HEK293 (cell line): ENCODE data around the gene DENND6B.

Source experiments
- CTCF ChIA-PET: fragments of 350-600 bp; formaldehyde crosslinking; extraction: SDS; loops from one replicate; lab custom pipeline; 2021; ENCODE audit warnings: antibody characterized with exemption; lab: Yijun Ruan, JAX
- POLR2A ChIA-PET: fragments of 300-600 bp; formaldehyde crosslinking; extraction: SDS; loops from one replicate; lab custom pipeline; 2020; ENCODE audit warnings: antibody characterized with exemption, inconsistent platforms; lab: Yijun Ruan, JAX
- H3K27ac ChIP-seq: fragments of 200-500 bp; sonication (Bioruptor generic); 2 replicates; pipeline ENCODE4 v1.5.1; 2014; ENCODE audit warnings: low read depth, low read length, control low read depth, inconsistent platforms; ENCODE audit errors: extremely low read depth
- H3K36me3 ChIP-seq, 2 experiments: fragments of 200-500 bp in 1 of 2; sonication (Bioruptor generic) in 1 of 2; 1 replicate in 1 of 2; 2 replicates in 1 of 2; pipeline ENCODE4 v1.5.1; 2014 to 2017; ENCODE audit warnings: inconsistent platforms in 2 of 2, low read length in 2 of 2; ENCODE audit not compliant: control insufficient read depth in 2 of 2, insufficient read depth in 1 of 2
- H3K4me1 ChIP-seq: fragments of 200-500 bp; sonication (Bioruptor generic); 2 replicates; pipeline ENCODE4 v1.5.1; 2014; ENCODE audit warnings: mild to moderate bottlenecking, low read length, inconsistent platforms; ENCODE audit not compliant: control insufficient read depth, insufficient read depth
- H3K4me3 ChIP-seq: 2 replicates; pipeline ENCODE4 v1.5.1; 2011; ENCODE audit warnings: low read depth, mild to moderate bottlenecking, control low read depth, low read length, moderate library complexity
- H3K9me3 ChIP-seq: fragments of 200-500 bp; sonication (Bioruptor generic); 2 replicates; pipeline ENCODE4 v1.5.1; 2014; ENCODE audit warnings: low read depth, low read length, inconsistent platforms; ENCODE audit not compliant: control insufficient read depth, insufficient read depth
- GLIS2 ChIP-seq: fragments of 450-650 bp; formaldehyde crosslinking; IDR thresholded peaks from 2 replicates; pipeline ENCODE4 v1.5.1; 2016; ENCODE audit warnings: missing biosample characterization, missing genetic modification characterization
- ZBTB17 ChIP-seq: fragments of 450-650 bp; formaldehyde crosslinking; IDR thresholded peaks from 2 replicates; pipeline ENCODE4 v1.5.1; 2016; ENCODE audit warnings: missing biosample characterization, missing genetic modification characterization
- ZBTB21 ChIP-seq: fragments of 450-650 bp; formaldehyde crosslinking; IDR thresholded peaks from 2 replicates; pipeline ENCODE4 v1.5.1; 2017; ENCODE audit warnings: missing biosample characterization, missing genetic modification characterization
- ZBTB48 ChIP-seq: fragments of 450-650 bp; formaldehyde crosslinking; IDR thresholded peaks from 2 replicates; pipeline ENCODE4 v1.5.1; 2016; ENCODE audit warnings: missing biosample characterization, missing genetic modification characterization
- ZBTB8A ChIP-seq: fragments of 450-650 bp; formaldehyde crosslinking; IDR thresholded peaks from 2 replicates; pipeline ENCODE4 v1.5.1; 2016; ENCODE audit warnings: missing biosample characterization, missing genetic modification characterization
- ZFHX2 ChIP-seq: fragments of 450-650 bp; formaldehyde crosslinking; conservative IDR thresholded peaks from 2 replicates; pipeline ENCODE4 v1.5.1; 2016; ENCODE audit warnings: missing biosample characterization, missing genetic modification characterization
- ZNF10 ChIP-seq: fragments of 450-650 bp; formaldehyde crosslinking; IDR thresholded peaks from 2 replicates; pipeline ENCODE4 v1.5.1; 2017; ENCODE audit warnings: missing biosample characterization, missing genetic modification characterization
- ZNF121 ChIP-seq: fragments of 450-650 bp; formaldehyde crosslinking; IDR thresholded peaks from 2 replicates; pipeline ENCODE4 v1.5.1; 2016; ENCODE audit warnings: missing biosample characterization, missing genetic modification characterization
- ZNF140 ChIP-seq: fragments of 450-650 bp; formaldehyde crosslinking; IDR thresholded peaks from 2 replicates; pipeline ENCODE4 v1.5.1; 2016; ENCODE audit warnings: missing biosample characterization, missing genetic modification characterization
- ZNF214 ChIP-seq: fragments of 450-650 bp; formaldehyde crosslinking; IDR thresholded peaks from 2 replicates; pipeline ENCODE4 v1.5.1; 2017; ENCODE audit warnings: missing biosample characterization, mild to moderate bottlenecking, missing genetic modification characterization, borderline replicate concordance
- ZNF221 ChIP-seq: fragments of 450-650 bp; formaldehyde crosslinking; IDR thresholded peaks from 2 replicates; pipeline ENCODE4 v1.5.1; 2017; ENCODE audit warnings: missing biosample characterization, missing genetic modification characterization, borderline replicate concordance
- ZNF248 ChIP-seq: fragments of 450-650 bp; formaldehyde crosslinking; IDR thresholded peaks from 2 replicates; pipeline ENCODE4 v1.5.1; 2017; ENCODE audit warnings: missing biosample characterization, missing genetic modification characterization
- ZNF280C ChIP-seq: fragments of 450-650 bp; formaldehyde crosslinking; IDR thresholded peaks from 2 replicates; pipeline ENCODE4 v1.5.1; 2016; ENCODE audit warnings: missing biosample characterization, missing genetic modification characterization
- ZNF324 ChIP-seq: fragments of 450-650 bp; formaldehyde crosslinking; IDR thresholded peaks from 2 replicates; pipeline ENCODE4 v1.5.1; 2016; ENCODE audit warnings: missing biosample characterization, missing genetic modification characterization
- ZNF366 ChIP-seq: fragments of 450-650 bp; formaldehyde crosslinking; conservative IDR thresholded peaks from 2 replicates; pipeline ENCODE4 v1.5.1; 2016; ENCODE audit warnings: missing biosample characterization, missing genetic modification characterization
- ZNF433 ChIP-seq: fragments of 450-650 bp; formaldehyde crosslinking; IDR thresholded peaks from 2 replicates; pipeline ENCODE4 v1.5.1; 2016; ENCODE audit warnings: missing biosample characterization, missing genetic modification characterization, low read depth
- ZNF521 ChIP-seq: fragments of 450-650 bp; formaldehyde crosslinking; IDR thresholded peaks from 2 replicates; pipeline ENCODE4 v1.5.1; 2017; ENCODE audit warnings: missing biosample characterization, mild to moderate bottlenecking, missing genetic modification characterization
- ZNF571 ChIP-seq: fragments of 450-650 bp; formaldehyde crosslinking; IDR thresholded peaks from 2 replicates; pipeline ENCODE4 v1.5.0; 2017; ENCODE audit warnings: missing biosample characterization, missing genetic modification characterization
- ZNF624 ChIP-seq: fragments of 450-650 bp; formaldehyde crosslinking; IDR thresholded peaks from 2 replicates; pipeline ENCODE4 v1.5.1; 2017; ENCODE audit warnings: missing biosample characterization, missing genetic modification characterization
- ZNF837 ChIP-seq: fragments of 450-650 bp; formaldehyde crosslinking; IDR thresholded peaks from 2 replicates; pipeline ENCODE4 v1.5.1; 2016; ENCODE audit warnings: missing biosample characterization, missing genetic modification characterization
- ZNF843 ChIP-seq: fragments of 450-650 bp; formaldehyde crosslinking; IDR thresholded peaks from 2 replicates; pipeline ENCODE4 v1.5.1; 2016; ENCODE audit warnings: missing biosample characterization, missing genetic modification characterization
- ZSCAN5A ChIP-seq: fragments of 450-650 bp; formaldehyde crosslinking; IDR thresholded peaks from 2 replicates; pipeline ENCODE4 v1.5.1; 2016; ENCODE audit warnings: missing biosample characterization, missing genetic modification characterization
- TF ChIP-seq, protein P1 (sequence below): fragments of 450-650 bp; formaldehyde crosslinking; IDR thresholded peaks from 2 replicates; pipeline ENCODE4 v1.5.1; 2016; ENCODE audit warnings: missing biosample characterization, missing genetic modification characterization
- TF ChIP-seq, protein P2 (sequence below): fragments of 450-650 bp; formaldehyde crosslinking; IDR thresholded peaks from 2 replicates; pipeline ENCODE4 v1.5.1; 2016; ENCODE audit warnings: missing biosample characterization, missing genetic modification characterization
- TF ChIP-seq, protein P3 (sequence below): fragments of 450-650 bp; formaldehyde crosslinking; IDR thresholded peaks from 2 replicates; pipeline ENCODE4 v1.5.1; 2017; ENCODE audit warnings: missing biosample characterization, mild to moderate bottlenecking, missing genetic modification characterization, moderate library complexity

DENND6B gene

DNA sequence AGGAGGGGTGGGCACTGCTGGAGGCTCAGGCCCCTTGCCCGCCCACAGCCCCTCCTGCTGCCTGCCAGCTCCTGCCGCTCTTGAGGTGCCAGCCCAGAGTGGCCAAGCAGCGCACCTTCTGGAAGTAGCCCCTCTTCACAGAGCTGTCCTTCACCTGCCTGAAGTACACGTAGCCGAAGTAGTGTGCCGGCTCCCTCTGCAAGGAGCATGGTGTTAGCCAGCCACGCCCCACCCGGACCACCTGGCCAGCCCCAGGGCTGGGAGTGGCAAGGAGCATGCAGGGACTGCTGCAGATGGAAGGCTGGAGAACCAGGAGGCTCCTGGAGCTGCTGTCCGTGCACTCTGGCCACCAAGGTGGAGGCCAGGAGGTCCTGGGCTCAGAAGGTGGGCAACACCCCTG is 9.6 kb downstream of the DENND6B start:
- H3K9me3 ChIP-seq = no peaks in the 10 kb centered on the region
- TF ChIP-seq GLIS2 (tag by site-specific recombination) (0 out of 2 replicates have a peak, but pooled peaks have one; percentile 8), ZBTB48 (no peak), ZNF521 (tag by site-specific recombination) (no peak), ZNF10 (tag by site-specific recombination) (no peak), ZBTB17 (tag by site-specific recombination) (no peak), ZNF121 (no peak), ZNF280C (tag by site-specific recombination) (no peak), ZNF843 (no peak)
- TF ChIP-seq, protein P1, sequence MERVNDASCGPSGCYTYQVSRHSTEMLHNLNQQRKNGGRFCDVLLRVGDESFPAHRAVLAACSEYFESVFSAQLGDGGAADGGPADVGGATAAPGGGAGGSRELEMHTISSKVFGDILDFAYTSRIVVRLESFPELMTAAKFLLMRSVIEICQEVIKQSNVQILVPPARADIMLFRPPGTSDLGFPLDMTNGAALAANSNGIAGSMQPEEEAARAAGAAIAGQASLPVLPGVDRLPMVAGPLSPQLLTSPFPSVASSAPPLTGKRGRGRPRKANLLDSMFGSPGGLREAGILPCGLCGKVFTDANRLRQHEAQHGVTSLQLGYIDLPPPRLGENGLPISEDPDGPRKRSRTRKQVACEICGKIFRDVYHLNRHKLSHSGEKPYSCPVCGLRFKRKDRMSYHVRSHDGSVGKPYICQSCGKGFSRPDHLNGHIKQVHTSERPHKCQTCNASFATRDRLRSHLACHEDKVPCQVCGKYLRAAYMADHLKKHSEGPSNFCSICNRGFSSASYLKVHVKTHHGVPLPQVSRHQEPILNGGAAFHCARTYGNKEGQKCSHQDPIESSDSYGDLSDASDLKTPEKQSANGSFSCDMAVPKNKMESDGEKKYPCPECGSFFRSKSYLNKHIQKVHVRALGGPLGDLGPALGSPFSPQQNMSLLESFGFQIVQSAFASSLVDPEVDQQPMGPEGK (tag by site-specific recombination) = peak; percentile 32; the same call in 1 of the 2 replicates
- TF ChIP-seq, protein P2, sequence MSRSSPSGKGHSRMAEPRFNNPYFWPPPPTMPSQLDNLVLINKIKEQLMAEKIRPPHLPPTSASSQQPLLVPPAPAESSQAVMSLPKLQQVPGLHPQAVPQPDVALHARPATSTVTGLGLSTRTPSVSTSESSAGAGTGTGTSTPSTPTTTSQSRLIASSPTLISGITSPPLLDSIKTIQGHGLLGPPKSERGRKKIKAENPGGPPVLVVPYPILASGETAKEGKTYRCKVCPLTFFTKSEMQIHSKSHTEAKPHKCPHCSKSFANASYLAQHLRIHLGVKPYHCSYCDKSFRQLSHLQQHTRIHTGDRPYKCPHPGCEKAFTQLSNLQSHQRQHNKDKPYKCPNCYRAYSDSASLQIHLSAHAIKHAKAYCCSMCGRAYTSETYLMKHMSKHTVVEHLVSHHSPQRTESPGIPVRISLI (tag by site-specific recombination) = no peak
- TF ChIP-seq, all 188 proteins: peak for 2
- no peaks in the 10 kb centered on the region for H3K36me3 ChIP-seq
- ChIA-PET POLR2A (interaction anchor here (0.5 to 2.2 kb wide), 2 partner anchors 10 to 47 kb away, joined by 3 to 11 read pairs; partner anchors contain the start of genes MAPK11 and PLXNB2), CTCF (interaction anchor here (1.2 to 1.5 kb wide), 3 partner anchors 9 to 41 kb away, joined by 3 to 5 read pairs (median 4); partner anchors contain the start of gene DENND6B)
- no peak overlapping the region for H3K4me3 ChIP-seq
- no peaks in the 10 kb centered on the region for H3K4me1 ChIP-seq
- H3K27ac ChIP-seq = no peak overlapping the region

GRCh38 chr22:50316114-50317065 is 10.4 kb downstream of the DENND6B start:
- Histone ChIP-seq H3K4me1 (no peaks in the 10 kb centered on the region), H3K36me3 (no peaks in the 10 kb centered on the region), H3K4me3 (no peak overlapping the region), H3K27ac (no peak overlapping the region), H3K9me3 (no peaks in the 10 kb centered on the region)
- POLR2A ChIA-PET = interaction anchor here (0.5 to 2.2 kb wide), 3 partner anchors 9 to 46 kb away, joined by 3 to 11 read pairs (median 3); partner anchors contain the start of genes MAPK11 and PLXNB2
- TF ChIP-seq, protein P3, sequence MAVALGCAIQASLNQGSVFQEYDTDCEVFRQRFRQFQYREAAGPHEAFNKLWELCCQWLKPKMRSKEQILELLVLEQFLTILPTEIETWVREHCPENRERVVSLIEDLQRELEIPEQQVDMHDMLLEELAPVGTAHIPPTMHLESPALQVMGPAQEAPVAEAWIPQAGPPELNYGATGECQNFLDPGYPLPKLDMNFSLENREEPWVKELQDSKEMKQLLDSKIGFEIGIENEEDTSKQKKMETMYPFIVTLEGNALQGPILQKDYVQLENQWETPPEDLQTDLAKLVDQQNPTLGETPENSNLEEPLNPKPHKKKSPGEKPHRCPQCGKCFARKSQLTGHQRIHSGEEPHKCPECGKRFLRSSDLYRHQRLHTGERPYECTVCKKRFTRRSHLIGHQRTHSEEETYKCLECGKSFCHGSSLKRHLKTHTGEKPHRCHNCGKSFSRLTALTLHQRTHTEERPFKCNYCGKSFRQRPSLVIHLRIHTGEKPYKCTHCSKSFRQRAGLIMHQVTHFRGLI (tag by site-specific recombination) = no peak
- TF ChIP-seq ZNF214 (no peak), ZNF837 (tag by site-specific recombination) (no peak), ZNF571 (tag by site-specific recombination) (no peak), ZFHX2 (no peak), ZBTB21 (tag by site-specific recombination) (no peak), ZNF433 (no peak), ZNF140 (tag by site-specific recombination) (no peak), ZNF248 (no peak), ZNF324 (tag by site-specific recombination) (no peak), ZNF366 (tag by site-specific recombination) (no peak), ZNF624 (tag by site-specific recombination) (no peak), ZBTB8A (no peak), ZSCAN5A (tag by site-specific recombination) (no peak), ZNF221 (no peak)
- CTCF ChIA-PET = interaction anchor here (1.2 to 2.2 kb wide), 3 partner anchors 9 to 26 kb away, joined by 4 to 10 read pairs (median 5); partner anchors contain the start of gene DENND6B
